ENCODE measurements around the gene CSKMT.
A peak's percentile ranks its signal among the peaks of the same experiment; 100 is the strongest.

CSKMT gene

DNA sequence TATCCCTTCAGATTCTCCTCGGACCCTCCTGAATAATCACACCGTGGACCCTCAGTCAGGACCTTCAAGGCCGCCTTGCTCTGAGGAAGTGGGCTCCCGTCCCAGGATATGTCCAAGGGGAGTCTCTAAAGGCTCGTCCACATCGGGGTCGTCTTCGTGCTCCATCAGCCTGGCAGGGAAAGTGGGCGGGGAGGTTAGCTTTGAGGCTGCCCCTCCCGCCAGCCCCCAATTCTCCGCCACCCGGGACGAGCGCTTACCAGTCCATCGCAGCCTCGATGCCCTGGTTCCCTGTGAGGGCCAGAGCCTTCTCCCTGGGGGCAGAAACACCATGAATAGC lies 13.3 kb downstream of the CSKMT start:
- DNase-seq (ENCODE audit: low read depth): no peak
- H3K4me3 ChIP-seq (ENCODE audit: low read depth, low read length): peak overlapping the region; percentile 96

DNA sequence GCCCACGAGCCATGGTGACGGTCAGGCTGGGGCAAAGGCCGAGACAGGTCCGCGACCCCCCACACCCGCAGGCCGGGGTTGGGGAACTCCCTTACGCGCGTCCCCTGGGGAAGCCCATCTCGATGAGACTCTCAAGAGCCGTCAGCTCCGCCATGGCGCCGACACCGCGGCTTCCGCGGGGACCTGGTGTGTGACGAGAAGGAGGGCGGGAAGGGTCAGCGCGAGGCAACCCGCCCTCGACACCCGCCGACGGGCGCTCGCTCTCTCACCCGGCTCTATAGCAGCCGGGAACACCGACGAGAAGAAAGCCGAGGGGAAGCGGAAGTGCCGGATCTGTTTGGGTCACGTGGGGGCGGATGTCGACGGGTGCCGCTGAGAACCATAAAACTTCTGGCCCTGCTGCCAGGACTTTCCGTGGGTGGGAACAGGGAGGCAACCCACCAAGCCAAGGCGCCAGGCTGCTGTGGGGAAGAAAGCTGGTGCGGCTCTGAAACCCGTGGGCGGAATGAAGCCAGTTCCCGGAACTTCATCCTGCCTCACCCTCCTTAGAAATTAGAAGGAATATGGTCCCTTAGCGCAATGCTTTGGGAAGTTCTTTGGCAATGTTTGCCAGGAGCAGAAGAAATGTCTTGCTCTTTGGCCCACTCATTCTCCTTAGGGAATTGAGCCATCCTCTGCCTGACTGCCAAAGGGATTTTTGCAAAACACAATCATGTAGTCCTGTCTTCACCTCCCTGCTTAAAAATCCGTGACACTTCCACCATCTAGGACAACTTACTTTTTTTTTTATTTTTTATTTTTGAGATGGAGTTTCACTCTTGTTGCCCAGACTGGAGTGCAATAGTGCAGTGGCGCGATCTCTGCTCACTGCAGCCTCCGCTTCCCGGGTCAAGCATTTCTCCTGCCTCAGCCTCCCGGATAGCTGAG lies 13.9 kb downstream of the CSKMT start, which contains the start of gene UBXN1:
Gene UBXN1, minus strand, starts transcription at position 304 of the 927 bp plus-strand sequence. Its CDS starts 150 bp downstream, at position 154.
- peak within 1 kb of the TSS; percentile 96 for H3K4me3 ChIP-seq (ENCODE audit: low read depth, low read length)
- TF ChIP-seq, protein P1, sequence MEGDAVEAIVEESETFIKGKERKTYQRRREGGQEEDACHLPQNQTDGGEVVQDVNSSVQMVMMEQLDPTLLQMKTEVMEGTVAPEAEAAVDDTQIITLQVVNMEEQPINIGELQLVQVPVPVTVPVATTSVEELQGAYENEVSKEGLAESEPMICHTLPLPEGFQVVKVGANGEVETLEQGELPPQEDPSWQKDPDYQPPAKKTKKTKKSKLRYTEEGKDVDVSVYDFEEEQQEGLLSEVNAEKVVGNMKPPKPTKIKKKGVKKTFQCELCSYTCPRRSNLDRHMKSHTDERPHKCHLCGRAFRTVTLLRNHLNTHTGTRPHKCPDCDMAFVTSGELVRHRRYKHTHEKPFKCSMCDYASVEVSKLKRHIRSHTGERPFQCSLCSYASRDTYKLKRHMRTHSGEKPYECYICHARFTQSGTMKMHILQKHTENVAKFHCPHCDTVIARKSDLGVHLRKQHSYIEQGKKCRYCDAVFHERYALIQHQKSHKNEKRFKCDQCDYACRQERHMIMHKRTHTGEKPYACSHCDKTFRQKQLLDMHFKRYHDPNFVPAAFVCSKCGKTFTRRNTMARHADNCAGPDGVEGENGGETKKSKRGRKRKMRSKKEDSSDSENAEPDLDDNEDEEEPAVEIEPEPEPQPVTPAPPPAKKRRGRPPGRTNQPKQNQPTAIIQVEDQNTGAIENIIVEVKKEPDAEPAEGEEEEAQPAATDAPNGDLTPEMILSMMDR (IDR thresholded peaks at IDR 0.05; ENCODE audit: control insufficient read depth, extremely low read depth, insufficient read depth): no peak
- no peak for DNase-seq (ENCODE audit: low read depth)

More for the DNA sequence above, 13.3 kb downstream of the CSKMT start:
- TF ChIP-seq, protein P1 (IDR thresholded peaks at IDR 0.05; ENCODE audit: control insufficient read depth, extremely low read depth, insufficient read depth): no peak

GRCh38 chr11:62680825-62681240 lies 15.7 kb downstream of the CSKMT start:
- DNase-seq (ENCODE audit: low read depth): no peak
- TF ChIP-seq, protein P1 (IDR thresholded peaks at IDR 0.05; ENCODE audit: control insufficient read depth, extremely low read depth, insufficient read depth): peak; percentile 65
- H3K4me3 ChIP-seq (ENCODE audit: low read depth, low read length): no peak overlapping the region

- DNase-seq (ENCODE audit: low read depth): no peak
- TF ChIP-seq, protein P1 (IDR thresholded peaks at IDR 0.05; ENCODE audit: control insufficient read depth, extremely low read depth, insufficient read depth): no peak
- no peak overlapping the region for H3K4me3 ChIP-seq (ENCODE audit: low read depth, low read length)
Observed at GRCh38 chr11:62682518-62682917, 17.4 kb downstream of the CSKMT start.

DNA sequence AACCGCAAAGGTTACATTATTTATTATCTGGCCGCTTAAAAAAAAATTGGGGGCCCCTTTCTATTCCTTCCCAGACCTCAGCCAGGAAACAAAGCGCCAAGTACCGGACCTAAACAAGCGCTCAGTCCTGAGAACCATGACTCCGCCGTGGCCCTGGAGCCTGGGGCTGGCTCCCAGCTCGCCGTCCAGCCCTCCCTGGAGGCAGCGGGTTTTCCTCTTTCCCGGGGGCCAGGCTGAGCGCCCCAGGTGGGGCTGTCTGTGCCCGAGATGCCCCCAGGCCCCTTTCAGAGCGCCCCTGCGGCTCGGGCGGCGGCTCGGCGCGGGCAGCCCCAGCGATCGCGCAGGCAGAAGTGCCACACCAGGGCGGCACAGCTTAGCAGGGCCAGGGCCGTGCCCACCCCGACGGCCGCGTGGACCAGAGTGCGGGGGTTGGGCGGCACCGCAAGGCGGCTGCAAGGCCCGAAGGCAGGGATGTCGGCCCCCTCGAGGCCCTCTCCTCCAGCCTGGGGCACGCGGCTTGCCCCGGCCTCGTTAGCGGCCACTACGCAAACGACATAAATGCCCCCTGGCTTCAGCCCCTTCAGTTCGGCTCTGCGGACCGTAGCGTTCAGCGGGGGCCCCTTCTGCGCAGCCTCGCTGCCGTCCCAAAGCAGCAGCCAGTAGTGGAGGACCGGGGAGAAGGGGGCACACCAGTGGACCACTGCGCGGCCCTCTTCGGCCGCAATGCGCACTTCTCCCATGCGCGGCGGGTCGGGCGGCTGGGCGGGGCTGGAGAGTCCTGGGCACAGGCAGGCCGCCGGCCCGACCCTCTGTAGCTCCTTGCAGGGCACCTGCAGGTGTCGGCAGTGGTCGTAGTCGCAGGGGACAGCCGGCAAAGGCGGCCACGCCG lies 22.6 kb downstream of the CSKMT start:
- TF ChIP-seq, protein P1 (IDR thresholded peaks at IDR 0.05; ENCODE audit: control insufficient read depth, extremely low read depth, insufficient read depth): no peak
- no peak for DNase-seq (ENCODE audit: low read depth)
- H3K4me3 ChIP-seq (ENCODE audit: low read depth, low read length): no peak overlapping the region

DNA sequence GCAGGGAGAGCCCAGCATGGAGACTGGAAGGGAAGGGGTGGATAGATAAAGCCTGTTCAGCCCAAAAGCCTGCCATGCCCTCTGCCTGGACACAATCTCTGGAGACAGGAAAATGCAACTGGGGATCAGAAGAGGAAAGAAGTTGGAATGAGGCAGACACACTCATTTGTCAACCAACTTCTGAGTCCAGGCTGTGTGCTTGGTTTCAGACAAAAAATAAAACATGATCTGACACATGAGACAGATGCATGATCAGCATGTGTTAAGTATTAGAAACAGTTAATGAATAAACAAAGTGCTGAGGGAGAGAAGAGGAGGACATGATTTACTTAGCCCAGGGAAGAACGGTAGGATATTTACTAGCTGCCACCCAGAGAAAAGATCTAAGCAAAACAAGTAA lies 23.4 kb downstream of the CSKMT start:
- H3K4me3 ChIP-seq (ENCODE audit: low read depth, low read length): no peak overlapping the region
- no peak for DNase-seq (ENCODE audit: low read depth)
- TF ChIP-seq, protein P1 (IDR thresholded peaks at IDR 0.05; ENCODE audit: control insufficient read depth, extremely low read depth, insufficient read depth): no peak

Measured in LNCaP clone FGC (cell line).